ENCODE measurements around the gene PPP4R1.

PPP4R1 gene

DNA sequence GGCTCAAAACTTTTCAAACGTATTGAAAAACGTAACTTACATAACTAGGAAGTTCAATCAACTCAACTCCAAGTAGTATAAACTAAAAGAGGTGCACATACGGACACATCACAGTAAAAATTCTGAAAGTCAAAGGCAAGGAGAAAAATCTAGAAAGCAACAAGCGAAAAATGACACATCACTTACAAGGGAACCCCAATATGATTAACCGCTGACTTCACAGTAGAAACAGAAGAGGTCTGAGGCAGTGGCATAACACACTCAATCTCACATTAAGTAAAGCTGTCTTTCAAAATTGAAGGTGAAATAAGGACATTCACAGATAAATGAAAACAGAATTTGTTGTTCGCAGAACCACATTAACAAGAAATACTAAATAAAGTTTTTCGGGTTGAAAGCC, 32.7 kb downstream of the PPP4R1 start:
- DNase-seq: no peak

DNA sequence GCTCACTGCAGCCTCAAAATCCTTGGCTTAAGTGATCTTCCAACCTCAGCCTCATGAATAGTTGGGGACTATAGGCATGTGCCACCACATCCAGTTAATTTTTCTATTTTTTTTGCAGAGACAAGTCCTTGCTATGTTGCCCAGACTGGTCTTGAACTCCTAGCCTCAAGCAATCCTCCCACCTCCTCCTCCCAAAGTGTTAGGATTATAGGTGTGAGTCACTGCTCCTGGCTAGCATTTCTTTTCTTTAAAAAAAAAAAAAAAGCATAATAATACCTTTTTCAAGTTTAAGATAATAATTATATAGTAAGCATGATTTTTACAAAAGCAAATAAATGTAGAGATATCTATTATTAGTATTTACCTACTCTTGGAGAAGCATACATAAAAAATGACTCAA, 36.1 kb downstream of the PPP4R1 start:
- no peak for DNase-seq

DNA sequence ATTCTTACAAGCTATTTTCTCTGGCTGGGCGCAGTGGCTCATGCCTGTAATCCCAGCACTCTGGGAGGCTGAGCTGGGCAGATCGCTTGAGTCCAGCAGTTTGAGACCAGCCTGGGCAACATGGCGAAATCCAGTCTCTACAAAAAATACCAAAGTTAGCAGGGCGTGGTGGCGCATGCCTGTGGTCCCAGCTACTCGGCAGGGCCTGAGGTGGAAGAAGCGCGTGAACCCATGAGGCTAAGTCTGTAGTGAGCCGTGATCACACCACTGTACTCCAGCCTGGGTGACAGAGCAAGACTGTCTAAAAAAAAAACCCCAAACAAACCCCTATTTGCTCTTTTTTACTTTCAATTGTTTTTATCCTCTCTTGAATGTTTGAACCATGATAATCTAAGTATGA, 37.0 kb downstream of the PPP4R1 start:
- DNase-seq: no peak

DNA sequence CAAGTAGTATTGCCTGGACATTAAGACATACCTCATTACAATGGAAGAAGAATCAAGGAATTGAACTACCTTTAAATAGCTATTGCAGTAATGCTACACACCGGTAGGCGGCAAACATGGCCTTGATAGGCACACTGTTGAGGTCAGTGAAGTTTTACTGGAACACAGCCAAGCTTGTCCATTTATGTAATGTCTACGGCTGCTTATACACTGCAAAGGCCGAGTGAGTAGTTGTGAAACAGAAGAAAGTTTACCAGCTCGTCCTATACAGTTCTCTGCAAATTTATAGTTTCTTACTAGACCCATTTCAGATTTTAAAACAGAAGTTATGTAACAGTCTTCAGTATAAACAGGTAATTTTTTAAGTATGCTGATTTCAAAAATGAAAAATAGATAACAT, 38.8 kb downstream of the PPP4R1 start:
- no peak for DNase-seq

DNA sequence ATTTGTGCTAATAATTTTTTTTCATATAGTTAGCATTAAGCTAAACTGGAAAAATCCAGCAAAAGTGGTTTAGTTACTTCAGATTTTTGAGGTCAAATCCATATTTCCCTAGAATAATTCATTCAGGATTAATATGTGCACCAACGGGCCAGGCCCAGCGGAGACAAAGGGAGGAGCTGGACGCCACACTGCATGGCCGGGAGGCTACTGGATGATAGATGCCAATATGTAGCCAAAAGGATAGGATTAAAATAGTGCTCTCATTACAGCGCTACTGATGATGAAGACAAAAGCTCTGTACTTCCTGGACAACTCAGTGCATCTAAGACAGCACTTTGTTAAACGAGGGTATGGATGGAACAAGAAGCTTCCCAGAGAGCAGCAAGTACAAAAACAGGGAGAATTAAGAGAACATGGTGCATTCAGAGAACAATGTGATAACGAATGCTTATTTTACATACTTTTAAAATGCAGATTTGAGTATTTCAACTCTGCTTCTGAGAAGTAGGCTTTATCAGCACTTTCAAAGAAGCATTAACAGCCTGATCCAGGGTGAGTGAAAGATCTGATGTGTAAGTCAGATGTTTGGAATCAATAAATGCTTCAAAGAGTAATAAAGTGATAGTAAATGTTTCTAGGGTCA, 39.8 kb downstream of the PPP4R1 start:
- DNase-seq: no peak

DNA sequence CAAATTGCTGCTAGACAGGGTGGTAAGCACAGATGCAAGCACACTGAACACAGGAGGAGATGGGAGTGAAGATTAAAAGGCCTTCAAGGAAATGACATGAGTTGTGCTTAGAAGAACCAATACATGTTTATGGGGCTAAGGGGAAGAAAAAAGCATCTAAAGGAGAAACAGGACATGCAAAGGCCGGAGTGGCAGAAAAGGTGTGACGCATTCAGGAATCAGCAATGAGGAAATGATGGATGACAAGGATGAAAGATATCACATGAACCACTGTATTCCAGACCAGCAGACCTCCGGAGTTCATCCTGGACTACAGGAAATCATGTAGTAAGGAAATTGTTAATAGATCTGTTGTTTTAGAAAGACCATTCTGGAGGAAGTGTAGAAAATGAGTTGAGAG, 42.8 kb downstream of the PPP4R1 start:
- DNase-seq: no peak

DNA sequence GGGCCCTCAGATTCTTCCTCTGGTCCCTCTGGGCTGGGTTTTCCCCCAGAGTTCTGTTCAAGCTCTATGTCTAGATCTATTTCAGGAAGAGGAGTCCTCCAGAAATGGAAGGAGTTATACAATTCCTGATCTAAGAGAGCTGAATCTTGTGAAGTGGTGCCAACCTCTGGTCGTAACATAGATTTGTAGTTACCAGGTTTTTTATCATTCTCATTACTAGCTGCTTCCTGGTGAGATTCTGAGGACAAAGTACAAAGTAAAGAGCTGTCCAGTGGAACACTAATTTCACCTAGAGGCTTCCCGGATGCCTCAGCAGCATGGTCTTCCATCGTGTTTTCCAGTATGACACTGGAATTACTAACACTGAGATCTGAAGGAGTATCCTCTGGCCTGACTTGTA, 44.1 kb downstream of the PPP4R1 start:
- no peak for DNase-seq

DNA sequence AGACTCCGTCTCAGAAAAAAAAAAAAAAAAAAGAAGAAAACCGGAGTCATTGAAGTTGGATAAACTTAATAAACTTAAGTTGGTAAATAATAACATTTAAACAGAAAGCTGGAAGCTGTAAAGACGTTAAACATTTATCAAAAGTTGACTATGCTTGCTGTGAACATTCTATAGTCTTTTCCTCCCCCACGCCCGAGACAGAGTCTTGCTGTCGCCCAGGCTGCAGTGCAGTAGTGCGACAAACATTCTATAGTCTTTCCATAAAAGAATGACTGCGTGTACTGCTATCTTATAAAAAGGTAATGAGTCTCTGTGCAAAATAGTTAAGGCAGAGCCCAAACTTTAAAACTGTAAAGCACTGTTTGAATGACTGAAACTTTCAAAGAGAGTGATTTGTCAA, 45.2 kb downstream of the PPP4R1 start:
- DNase-seq: no peak

DNA sequence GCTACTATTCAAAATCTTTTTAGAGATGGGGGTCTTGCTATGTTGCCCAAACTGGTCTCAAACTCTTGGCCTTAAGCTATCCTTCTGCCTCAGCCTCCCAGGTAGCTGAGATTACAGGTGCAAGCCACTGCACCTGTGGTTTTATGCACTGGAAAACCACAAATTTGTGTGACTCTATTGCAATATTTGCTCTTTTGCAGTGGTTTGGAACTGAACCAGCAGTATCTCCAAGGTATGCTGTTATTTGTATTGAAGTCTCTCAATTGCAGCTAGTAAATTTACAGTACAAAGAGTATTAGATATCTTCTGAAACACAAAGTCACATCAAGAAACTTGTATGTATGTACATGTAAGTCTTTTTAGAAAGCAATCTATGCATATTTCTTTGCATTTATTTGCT, 46.2 kb downstream of the PPP4R1 start:
- DNase-seq: no peak

DNA sequence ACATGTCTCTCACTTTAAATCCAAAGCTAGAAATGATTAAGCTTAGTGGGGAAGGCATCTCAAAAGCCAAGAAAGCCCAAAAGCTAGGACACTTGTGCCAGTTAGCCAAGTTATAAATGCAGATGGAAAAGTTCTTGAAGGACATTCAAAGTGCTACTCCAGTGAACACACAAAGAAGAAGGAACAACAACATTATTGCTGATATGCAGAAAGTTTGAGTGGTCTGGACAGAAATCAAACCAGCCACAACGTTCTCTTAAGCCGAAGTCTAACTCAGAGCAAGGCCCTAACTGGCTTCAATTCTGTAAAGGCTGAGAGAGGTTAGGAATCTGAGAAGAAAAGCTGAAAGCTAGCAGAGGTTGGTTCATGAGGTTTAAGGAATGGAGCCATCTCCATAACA, 49.0 kb downstream of the PPP4R1 start:
- DNase-seq: no peak

DNA sequence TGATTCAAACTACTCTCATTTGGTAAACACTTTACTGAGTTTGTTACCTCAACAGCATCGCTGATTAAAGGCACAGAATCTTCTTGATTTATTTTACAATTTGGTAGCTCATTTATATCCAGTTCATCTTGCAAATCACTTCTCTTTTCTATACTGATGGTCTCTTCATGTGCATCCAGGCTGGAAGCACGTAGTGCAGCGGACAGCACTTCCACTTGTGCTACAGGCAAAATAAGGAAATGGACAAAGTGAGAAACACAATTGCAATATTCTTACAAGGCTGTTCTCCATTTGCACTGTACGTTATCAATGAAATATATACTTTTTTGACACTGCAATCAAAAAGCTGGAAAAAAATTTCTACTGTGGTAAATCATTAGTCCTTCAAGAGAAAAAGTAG, 51.0 kb downstream of the PPP4R1 start:
- DNase-seq: no peak

DNA sequence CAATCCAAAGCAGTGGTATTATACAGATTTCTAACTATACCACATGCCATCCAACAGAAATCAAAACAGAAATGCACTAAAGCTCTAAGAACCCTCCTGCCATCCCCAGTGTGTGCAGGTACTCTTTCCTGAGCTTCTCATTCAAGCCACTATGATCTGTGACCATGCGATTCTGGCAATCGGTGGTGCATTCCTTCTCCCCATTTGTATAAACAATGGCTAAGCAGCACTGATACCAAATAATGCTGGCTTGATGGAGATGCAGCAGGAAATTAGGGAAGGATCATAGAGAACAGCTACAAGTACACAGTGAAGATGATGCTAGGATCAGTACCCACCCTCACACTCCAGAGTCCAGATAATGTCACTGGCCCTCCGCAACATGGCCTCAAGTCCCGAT, 51.8 kb downstream of the PPP4R1 start:
- DNase-seq: no peak

DNA sequence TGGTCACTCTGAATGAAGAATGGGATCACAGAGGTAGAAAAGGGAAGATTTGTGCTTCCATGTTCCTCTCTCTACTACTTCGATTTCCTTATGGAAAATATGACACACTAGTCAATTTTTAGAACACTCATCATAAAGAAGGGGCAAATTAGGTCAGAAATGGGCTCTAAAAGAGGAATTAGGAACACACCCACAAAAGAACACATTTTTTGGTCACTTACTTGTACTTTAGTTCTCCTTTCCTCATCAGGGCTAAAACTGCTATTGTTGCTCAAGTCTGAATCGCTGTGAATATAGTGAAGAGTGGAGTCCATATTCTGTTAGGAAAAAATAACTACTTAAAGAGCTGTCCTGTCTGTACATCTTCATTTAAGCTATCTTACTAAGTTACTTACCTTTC, 52.6 kb downstream of the PPP4R1 start:
- no peak for DNase-seq

DNA sequence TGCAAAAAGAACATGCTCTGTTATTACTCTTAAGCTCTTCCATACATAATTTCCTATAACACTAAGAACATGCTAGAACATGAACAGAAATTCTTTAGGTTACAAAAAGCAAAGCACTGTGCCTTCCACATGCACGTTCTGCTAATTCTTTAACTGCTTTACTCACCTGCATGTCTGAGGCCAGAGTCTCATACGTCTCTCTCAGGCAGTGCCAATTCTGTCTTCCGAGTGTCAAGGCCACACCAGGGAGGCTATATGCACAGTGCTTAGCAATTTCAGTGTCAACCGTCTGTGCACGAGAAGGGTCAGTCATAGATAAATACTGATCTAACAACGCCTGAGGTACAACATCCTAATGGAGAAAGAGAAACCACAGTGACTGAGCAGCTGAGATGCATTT, 55.1 kb downstream of the PPP4R1 start:
- no peak for DNase-seq

DNA sequence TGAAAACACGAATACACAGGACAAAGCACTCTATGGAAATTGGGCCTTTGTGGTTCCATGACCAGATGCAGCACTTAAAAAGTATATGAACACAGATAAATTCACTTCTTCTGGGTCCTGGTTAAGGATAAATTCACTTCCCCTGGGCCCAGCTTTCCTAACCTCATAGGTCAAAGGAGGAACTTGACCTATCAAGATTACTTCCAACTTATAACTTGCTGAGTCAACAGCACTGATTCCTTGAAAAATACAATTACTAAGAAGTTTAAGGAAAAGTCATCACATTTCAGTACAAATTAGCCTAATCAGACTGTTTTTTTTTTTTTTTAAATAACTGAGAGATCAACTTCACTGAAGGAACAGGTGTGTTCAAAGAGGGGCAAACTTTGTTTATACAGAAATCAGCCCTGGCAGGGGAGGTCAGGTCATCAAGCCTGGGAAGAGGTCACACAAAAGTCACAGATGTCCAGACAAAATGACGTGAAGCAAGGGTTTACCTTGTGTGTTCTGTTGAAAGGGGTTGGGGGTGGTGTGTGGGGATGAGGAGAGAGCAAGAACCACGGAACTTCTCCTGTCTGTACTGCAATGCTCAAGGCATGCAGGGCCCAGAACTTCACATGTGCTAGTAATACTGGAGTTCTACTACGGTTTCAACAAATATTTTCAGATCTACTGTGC, 55.8 kb downstream of the PPP4R1 start:
- no peak for DNase-seq

DNA sequence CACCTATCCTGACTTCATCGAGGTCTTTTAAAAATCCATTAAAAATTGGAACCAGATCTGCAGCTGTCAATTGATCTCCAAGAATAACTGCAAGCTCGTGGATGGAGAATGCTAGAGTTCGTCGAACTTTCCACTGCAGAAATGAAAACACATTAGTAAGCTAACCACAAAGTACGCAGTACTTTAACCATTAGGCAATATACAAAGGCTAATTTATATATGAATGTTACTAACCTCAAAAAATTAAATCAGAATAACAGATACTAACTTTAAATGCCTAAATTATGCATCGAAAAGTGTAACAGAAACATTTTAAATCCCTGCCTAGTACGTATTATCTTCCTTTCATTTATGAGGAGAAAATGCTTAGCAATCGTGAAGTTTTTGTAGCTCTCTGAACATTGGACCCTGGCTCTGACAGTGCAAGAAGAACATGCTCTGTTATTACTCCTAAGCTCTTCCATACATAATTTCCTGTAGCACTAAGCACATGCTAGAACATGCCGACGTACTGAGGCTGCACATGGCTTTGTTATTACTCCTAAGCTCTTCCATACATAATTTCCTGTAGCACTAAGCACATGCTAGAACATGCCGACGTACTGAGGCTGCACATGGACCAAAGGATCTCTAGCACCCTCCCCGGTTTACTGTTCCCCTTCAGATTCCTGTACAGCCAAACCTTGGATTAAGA, 57.0 kb downstream of the PPP4R1 start:
- no peak for DNase-seq

DNA sequence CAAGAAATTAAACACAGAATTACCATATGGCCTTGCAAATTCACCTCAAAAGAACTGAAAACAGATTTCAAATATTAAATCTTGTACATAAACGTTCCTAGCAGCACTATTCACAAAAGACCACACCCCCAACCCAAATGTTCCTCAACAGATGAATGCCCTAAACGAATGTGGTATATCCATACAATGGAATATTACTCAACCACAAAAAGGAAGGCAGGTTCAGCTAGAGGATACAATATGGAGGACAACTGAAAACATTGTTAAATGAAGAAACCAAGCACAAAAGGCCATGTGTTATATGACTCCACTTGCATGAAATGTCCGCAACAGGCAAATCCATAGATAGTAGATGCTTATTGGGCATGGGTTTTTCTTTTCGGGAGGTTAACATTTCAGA, 61.7 kb downstream of the PPP4R1 start:
- no peak for DNase-seq

DNA sequence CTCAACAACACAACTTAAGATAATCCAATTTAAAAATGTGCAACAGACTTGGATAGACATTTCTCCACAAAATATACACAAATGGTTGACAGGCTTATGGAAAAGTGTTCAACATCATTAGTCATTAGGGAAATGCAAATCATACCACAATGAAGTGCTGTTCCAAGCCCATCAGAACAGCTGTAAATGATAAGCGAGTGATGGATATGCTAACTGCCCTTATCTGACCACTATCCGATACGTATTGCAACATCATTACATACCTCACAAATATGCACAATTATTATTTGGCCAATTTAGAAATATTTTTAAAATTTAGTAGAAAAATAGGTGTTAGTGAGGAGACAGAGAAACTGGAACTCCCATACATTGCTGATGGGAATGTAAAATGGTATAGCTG, 62.2 kb downstream of the PPP4R1 start:
- DNase-seq: no peak

DNA sequence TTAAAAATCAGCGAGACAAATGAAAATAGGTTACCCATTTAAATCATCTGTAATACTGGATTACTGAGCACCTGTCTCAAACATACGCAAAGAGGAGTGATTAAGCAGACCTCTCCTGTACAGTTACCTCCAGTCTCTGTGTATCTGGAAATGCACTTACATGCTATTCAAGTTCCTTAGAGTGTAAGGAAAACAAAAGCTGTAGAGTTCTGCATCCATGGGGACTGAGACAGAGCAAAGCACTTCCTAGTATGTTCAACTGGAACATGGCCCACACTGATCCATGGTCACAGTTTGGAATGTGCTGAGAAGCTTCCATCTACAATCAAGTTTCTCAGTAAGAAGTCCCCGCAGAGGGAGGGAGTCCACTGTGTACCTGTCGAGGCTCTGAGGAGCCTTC, 63.9 kb downstream of the PPP4R1 start:
- DNase-seq: no peak

DNA sequence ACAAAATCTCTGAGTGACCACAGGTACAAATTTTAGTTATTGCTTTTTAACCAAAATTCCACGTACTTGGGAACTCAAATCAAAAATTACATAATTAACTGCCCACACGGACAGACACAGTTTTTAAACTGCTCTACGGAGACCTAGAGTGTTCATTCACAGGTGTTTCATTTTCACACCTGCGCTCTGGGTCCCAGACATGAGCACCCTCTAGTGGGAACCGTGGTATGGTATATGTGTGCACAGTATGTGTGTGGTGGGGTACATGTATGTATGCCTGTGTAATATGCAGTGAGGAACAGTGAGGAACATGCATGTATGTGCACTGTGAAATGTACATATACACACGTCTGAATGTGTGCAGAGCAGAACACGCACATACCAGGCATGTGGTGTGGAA, 65.0 kb downstream of the PPP4R1 start:
- DNase-seq: no peak

DNA sequence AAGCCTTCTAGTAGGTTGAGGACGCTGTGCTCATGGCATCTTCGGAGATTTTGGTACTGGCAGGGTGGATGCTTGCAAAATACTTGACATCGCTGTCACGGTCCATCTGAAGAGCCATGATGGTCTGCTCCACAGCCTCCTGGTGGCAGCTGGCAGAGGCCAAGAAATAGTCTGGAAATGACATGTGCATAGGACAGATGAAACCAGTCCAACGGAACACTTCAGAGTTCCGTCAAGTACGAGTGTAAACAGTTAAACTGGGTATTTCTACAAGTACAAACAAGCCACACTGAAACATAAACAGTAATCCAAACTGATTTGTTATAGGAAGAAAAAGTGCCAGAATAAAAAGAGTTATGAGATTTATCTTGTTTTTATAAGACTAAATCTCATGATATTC, 66.6 kb downstream of the PPP4R1 start:
- no peak for DNase-seq

DNA sequence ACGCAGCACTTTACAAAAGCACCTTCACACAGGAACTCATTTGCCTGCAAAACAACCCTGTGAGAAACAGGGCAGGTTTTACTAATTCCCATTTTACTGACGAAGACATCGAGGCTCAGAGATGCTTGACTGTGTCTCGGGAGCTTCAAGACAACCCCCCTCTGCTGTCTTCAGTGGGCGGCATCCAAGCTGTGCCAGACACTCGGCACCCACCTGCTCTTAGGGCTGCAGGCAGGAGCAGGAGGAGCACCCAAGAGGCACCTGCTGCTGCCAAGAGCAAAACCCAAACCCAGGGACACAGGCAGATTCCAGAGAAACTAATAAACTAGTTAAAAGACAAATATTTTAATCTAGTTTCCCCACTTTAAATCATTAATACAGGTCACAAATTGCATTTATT, 67.9 kb downstream of the PPP4R1 start:
- no peak for DNase-seq

DNA sequence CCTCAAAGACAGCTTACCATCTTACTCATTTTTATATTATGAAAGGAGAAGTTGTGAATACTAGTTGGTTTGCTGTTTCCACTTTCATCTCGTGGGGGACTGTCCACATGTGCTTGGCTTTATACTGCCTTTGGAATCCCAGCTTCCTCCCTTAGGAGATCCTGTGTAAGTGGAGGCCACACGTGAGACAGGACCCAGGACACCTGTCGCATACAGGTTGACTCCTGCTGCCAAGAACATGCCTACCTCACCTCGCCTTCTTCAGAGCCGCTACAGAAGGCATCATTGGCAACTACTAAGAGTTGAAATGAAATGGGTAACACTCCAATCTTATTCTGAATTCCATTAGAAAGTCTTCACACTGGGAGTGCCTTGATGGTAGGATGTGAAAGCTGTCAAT, 69.3 kb downstream of the PPP4R1 start:
- DNase-seq: no peak

DNA sequence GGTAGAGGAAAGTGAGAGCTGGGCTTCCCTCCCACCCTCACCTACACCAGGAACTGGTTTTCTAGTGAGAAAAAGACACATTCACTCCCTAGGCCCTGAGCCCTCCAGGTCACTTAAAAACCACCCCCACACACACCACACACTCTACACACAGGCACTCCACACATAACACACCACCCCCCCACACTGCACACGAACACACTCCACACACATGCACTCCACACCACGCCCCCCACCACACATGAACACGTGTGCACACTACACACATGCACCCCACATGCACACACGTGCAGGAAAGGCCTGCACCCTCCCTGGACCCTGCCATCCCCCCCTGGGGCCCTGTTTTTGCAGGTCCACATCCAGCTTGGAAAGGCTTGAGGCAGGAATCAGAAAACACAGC, 71.4 kb downstream of the PPP4R1 start:
- DNase-seq: no peak

DNA sequence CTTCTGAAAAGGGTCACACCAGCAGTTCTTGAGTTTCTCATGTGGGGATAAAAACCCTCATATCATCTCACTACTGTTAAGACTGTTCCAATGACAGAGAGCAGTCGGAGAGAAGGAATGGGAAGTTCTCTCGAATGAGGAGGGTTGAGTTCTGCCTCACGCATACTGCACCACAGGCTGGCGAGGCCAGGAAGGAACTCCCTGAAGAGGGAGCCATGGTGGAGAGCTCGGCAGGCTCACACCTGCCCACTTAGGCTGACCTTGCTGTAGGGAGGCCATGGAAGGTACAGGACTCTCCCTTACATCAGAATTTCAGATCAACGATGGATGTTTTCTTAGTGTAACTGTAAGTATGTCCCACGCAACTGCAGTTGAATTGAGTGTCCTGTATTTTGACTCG, 74.4 kb downstream of the PPP4R1 start:
- no peak for DNase-seq

Data from activated T-cell treated with anti-CD3 and anti-CD28 coated beads, Interleukin-2, amount 50 U/mL, for 1 hour (primary cell).